NCI-H2081 treated with DMSO at 0.1 percent for 48 hours (cell line): Measurements from ENCODE around the gene ACTL8.

Experiments
- DNase-seq: peaks from one replicate; lab custom pipeline; 2025; lab: John Stamatoyannopoulos, UW

Gene ACTL8

GRCh38 chr1:17770983-17771382 is 15.8 kb downstream of the ACTL8 start:
- DNase-seq, result no peak

- no peak for DNase-seq
Observed at GRCh38 chr1:17772615-17773212, 17.6 kb downstream of the ACTL8 start.

- DNase-seq, result no peak
Observed at GRCh38 chr1:17773591-17774326, 18.6 kb downstream of the ACTL8 start.

- DNase-seq, result no peak
Observed at GRCh38 chr1:17774452-17774851, 19.3 kb downstream of the ACTL8 start.

DNA sequence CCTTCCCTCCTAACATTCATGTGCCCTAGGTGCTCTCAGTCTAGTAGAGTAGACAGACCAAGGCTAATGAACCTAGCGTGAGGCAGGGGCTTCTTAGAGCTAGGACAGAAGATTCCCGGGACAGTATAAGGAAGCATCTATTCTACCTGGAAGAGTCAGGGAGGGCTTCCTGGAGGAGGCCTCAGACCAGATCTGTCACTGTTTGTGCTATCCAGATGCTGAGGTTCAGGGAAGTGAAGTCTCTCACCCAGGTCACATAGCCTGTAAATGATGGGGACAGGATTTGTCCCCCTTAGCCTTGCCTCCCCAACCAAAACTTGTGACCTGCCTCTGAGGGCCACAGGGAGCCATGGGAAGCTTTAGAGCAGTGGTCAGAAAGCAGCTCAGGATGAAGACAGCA is 20.7 kb downstream of the ACTL8 start:
- DNase-seq, result no peak

DNA sequence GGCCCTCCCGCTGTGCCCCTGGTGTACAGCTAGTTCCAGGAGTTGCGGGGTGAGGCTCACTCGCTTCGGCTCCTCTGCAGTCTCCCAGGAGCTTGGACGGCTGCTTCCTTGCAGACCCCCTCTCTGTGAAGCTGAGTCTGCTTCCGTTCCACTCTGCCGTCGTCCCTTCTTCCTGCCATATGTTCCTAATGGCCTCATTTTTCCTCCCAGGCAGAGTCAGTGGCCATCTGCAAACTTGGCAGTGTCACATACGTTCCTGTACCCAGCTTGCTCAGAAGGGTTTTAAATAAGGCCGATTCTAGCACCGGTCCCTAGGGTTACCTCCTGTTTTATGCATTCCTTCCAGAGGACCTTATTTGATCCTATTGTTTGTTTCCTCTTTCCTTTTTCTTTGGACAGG is 21.3 kb downstream of the ACTL8 start:
- DNase-seq, result no peak

DNA sequence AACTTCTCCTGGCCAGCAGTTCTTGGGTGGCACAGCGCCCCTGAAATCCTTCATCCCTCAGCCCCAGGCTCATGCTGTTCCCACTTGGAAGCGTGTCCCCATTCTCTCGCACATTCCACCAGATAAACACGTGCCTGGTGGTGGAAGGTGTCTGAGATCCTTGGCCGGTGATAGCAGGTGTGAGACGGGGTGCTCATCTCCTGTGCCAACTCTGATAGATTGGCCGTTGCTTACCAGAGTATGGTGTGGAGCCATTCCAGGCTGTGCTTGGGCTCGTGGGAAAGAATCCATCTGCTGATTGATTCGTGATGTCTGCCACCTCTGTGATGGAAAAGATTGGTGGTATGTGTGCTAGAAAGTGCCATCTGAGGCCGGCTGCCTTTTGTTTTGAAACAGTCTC is 22.2 kb downstream of the ACTL8 start:
- no peak for DNase-seq

- no peak for DNase-seq
Observed at GRCh38 chr1:17777818-17778217, 22.7 kb downstream of the ACTL8 start.

DNA sequence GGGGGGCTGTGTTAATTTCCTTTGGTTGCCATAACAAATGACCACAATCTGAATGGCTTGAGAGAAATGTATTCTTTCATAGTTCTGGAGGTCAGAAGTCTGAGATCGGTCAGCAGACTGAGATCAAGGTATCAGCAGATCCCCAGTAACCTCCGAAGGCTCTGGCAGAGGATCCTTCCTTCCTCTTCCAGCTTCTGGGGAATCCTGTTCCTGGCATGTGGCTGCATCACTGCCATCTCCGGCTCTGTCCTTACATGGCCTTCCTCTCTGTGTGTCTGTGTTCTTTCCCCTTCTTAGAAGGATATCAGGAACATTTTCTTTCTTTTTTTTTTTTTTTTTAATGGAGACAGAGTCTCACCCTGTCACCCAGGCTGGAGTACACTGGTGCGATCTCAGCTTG is 25.8 kb downstream of the ACTL8 start:
- no peak for DNase-seq

DNA sequence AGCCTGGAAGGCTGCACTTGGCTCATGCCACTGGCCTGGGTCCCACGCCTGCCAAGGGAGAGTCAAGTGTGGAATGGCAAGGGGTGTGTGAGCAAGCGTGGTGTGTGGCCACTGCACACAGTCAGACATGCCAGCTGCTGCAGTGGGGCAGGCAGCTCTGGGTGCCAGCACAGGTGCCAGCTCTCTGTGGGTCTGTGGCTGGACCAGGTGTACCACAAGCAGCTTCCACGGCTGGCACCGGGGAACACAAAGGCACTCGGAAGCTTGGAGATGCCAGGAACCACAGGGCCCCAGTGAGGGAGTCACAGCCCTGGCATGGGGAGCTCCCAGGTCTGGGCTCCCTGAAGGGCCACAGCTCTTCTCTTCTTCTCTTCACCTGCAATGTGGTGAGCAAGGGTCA is 34.8 kb downstream of the ACTL8 start:
- no peak for DNase-seq

DNA sequence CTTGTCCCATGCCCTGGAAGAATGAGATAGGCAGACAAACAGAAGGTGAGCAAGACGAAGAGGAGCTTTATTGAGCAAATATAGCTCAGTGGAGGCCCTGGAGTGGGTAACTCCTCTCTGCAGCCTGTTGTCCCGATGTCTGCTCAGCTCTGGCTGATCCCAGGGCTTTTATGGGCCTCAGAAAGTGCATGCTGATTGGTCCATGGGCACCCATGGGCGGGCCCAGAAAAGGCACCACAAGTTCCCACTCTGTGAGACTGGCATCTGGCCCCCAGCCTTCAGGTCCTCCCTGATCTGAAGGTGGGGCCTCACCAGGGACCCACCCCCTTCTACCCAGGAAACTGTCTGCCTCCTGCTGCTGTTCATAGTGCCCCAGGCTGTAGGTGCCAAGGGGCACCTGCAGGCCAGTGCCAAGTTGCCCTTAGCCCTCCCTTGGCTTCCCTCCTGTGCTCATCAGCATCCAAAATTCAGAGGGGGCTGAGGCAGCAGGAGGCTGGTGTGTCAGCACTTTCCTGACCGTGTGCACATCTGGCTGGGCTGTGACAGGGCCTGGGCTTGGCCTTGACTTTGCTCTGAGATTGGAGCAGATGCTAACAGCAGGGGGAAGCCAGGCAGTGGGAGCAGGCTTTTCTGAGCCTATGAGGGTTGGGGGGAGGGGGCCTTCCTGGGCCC is 35.4 kb downstream of the ACTL8 start:
- DNase-seq, result no peak

- DNase-seq, result no peak
Observed at GRCh38 chr1:17791055-17791390, 35.9 kb downstream of the ACTL8 start.

- no peak for DNase-seq
Observed at GRCh38 chr1:17791480-17791879, 36.3 kb downstream of the ACTL8 start.

- DNase-seq, result no peak
Observed at GRCh38 chr1:17792421-17792820, 37.3 kb downstream of the ACTL8 start.

- no peak for DNase-seq
Observed at GRCh38 chr1:17795081-17795809, 40.1 kb downstream of the ACTL8 start.

DNA sequence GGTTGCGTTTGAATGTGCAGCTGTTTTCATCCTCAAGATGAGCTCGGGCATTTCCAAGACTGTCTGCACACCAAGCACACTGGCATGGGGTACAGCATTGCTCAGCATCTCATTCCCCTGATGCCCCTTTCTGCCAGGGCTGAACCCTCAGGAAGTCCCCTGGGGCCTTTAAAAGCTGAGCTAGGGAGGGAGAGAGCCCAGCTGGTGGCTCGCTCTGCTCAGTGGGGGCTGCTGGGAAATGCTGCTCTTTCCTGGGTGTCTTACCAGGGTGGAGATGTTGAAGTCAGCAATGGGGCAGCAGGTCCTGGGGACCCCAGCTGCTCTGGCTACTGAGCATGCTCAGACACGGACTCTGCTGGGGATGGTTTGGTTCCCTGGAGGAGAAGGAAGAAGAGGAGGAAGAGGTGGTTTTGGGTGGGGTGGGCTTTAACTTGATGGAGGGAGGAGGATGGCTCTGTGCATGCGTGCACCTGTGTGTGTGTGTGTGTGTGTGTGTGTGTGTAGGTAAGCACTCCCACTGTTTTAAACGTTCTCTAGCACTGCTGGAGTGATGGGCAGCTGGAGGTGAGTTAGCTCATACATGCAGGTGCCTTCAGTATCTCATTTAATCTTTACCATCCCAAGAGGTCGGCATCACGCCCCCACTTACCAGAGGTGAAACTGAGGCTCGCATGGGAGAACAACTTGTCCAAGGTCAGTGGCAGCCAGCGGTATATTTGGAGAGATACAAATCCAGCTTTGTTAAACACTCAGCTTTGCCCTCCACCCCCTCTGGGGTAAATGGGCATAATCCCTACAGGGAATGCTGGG is 40.9 kb downstream of the ACTL8 start:
- DNase-seq, result no peak

DNA sequence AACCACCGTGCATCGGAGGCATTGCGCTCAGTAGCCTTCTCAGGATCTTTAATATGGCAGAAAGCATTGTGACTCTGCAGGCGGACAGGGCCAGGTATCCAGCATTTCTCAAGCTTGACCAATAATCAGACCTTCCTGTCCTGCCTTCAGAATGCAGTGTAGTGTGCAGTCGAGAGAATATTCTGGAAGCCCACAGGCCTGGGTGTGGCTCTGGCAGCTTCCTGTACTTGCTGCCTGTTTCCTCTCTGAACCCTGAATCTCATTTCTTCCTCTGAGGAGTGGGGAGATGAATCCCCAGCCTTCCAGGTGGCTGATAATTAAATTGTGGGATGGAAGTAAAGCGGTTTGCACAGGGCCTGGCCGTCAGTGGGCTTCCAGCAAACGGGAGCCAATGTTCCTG is 42.3 kb downstream of the ACTL8 start:
- DNase-seq, result no peak

DNA sequence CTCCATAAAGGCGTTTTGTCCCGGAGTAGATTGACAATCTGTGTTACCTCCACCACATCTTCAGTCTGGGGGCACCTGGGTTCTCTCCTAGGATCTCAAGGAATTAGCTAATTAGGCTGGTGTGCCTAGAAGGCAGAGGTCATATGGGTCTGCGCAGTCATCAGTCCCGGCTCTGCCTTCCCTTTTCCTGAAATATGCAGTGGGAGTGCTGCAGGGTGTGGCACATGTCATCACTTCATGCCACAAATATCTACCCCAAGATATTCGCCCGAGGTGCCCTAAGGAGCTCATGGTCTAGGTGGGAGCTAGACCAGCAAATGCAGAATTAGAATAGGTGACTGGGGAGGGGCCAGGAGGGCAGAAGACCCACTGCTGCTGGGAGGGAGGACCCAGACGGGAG is 42.9 kb downstream of the ACTL8 start:
- DNase-seq, result no peak

DNA sequence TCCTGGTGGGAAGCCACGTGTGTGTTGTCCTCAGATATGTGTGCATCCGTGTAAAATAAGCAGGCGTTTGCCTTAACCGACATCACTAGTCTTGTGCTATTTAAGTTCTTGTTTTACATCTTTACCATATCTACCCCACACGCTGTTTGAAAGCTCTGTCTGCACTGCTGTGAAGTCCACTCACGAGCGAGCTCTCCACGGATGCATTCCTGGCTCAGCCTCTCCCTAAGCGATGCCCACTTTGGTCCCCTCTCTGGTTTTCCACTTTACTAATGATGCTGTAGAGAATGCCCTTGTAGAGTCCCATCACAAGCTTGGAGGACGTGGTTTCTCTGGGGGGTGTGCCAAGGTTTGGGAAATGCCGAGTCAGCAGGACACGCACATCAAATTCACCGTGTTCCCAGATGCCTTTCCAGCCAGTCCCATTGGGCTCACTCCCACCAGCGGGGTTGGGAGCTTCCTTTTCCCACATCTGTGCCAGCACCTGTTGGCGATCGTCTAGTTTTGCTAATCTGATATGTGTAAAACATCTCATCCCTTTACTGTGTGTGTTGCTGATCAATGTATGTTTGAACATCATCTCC is 43.8 kb downstream of the ACTL8 start:
- DNase-seq, result no peak

DNA sequence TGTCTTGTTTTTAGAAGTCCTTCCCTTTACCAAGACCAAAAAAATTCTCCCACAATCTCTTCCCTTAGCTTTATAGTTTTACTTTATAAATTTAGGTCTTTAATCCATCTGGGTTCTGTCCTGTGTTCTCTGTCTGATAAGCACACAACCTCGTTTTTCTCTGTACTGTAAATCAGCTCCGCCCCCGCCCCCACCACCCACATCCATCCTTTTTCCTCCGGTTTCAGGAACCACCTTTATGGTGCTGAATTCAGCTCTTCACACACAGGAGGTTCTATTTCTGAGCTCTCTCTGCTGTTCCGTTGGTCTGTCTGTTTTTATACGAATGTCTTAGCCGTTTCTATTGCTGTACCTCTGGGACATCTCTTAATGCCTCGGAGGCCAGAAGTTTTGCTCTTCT is 44.5 kb downstream of the ACTL8 start:
- DNase-seq, result no peak

DNA sequence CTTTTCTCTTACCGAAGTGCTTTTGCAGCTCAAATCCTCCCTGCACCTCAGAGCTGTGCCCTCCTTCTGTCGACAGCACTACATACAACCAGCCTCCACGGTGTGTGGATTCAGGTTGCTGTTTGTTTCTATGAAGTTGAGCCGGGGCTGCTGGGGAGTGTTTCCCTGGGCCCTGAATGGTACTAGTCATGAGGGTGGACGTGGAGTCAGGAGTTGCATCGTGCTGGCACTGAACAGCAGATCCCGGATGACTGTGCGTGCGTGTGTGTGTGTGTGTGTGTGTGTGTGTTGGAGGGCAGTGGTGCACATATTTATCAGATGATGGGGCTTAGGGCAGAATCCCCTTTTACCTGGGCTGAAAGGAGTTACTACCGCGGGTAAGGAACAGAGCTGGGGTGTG is 47.0 kb downstream of the ACTL8 start:
- no peak for DNase-seq

DNA sequence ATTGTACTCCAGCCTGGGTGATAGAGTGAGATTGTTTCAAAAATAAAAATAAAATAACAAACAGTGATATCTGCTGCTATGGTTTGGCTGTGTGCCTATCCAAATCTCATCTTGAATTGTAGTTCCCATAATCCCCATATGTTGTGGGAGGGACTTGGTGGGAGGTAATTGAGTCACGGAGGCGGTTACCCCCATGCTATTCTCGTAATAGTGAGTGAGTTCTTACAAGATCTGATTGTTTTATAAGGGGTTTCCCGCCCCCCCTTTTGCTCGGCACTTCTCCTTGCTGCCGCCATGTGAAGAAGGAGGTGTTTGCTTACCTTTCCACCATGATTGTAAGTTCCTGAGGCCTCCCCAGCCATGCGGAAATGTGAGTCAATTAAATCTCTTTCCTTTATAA is 47.8 kb downstream of the ACTL8 start:
- no peak for DNase-seq
